Ovary (tissue), 9 donors: ENCODE data around the gene GAS5. TPM values are rescaled to one million over a fixed set of nuclear protein-coding genes. Genes with fewer than 3 reads are reported as not detected.

Experiments used
- DNase-seq, 5 donors: peaks; one replicate each; pipeline ENCODE4 v3.0.0-alpha.2; 2019 to 2020
- H3K27ac ChIP-seq, 2 donors: fragments of 200-600 bp; one replicate each; pipeline versions ENCODE4 v1.5.1 to v1.8.0; 2019 to 2022
- H3K27me3 ChIP-seq: fragments of 200-600 bp; one replicate; pipeline ENCODE4 v1.8.0; 2022
- H3K36me3 ChIP-seq: fragments of 200-600 bp; sonication (generic); one replicate; pipeline ENCODE4 v1.5.1; 2019
- H3K4me1 ChIP-seq: one replicate; pipeline ENCODE4 v1.8.1; 2013; ENCODE audit warnings: mild to moderate bottlenecking, moderate library complexity; ENCODE audit not compliant: insufficient read depth
- H3K4me3 ChIP-seq: fragments of 200-600 bp; sonication (generic); one replicate; pipeline ENCODE4 v1.5.1; 2017
- H3K9me3 ChIP-seq, 2 donors: fragments of 200-600 bp in 1 of 2; sonication (generic) in 1 of 2; one replicate each; pipeline versions ENCODE4 v1.5.1 to v1.8.1; 2013 to 2019; ENCODE audit warnings: mild to moderate bottlenecking in 1 of 2, moderate library complexity in 1 of 2
- EP300 ChIP-seq: sonication (generic); formaldehyde crosslinking; IDR thresholded peaks from one replicate; pipeline ENCODE4 v1.6.1; 2017; ENCODE audit warnings: antibody characterized with exemption
- WGBS, 3 donors: extraction: QIAGEN DNeasy Blood & Tissue Kit in 1 of 3; methylation state at CpG; one replicate each; pipeline versions ENCODE4 v1.1.5 to v1.1.7; 2013 to 2017; 5-methylcytosine and 5-hydroxymethylcytosine counted together
- intact Hi-C, 4 donors: fragments of 100-400 bp; cut with DNase I; formaldehyde crosslinking; loops; one replicate each; pipeline versions ENCODE4 v1.11.0 to v1.15.1; 2022 to 2023
- polyA plus RNA-seq, 2 donors: library from polyadenylated mRNA; stranded (reverse); fragments of 200-250 nt in 1 of 2; fragments of 350-450 nt in 1 of 2; fragmentation: Illumina TruSeq in 1 of 2; extraction: RNeasy Lipid Tissue Mini Kit (QIAGEN cat#74804) in 1 of 2; gene quantifications; one replicate each; pipeline ENCODE4 v1.2.3, GENCODE V29; 2013 to 2014
- total RNA-seq, 7 donors: library from RNA; depleted of rRNA in 2 of 7; stranded (reverse); fragments of >200 nt in 2 of 7; fragmentation: NEBNext Ultra II Directional in 3 of 7; extraction: Animal tissue kit (Norgen Biotek cat#: 25700) in 3 of 7; gene quantifications; one replicate each; pipeline versions ENCODE4 v1.1.0 to v1.2.4, GENCODE V29; 2016 to 2023
- donor health status: DM: no; HTN: no; CAD: no; lungs with moderate emphysema.
- donor health status: DM: no; HTN: no; CAD: no.
- donor health status: Bipolar disorder and iron deficiency.
- donor health status: DM: yes; HTN: yes; CAD: no.
- donor health status: DM: no; HTN: no; CAD: no.
- donor health status: DM: yes; HTN: yes; CAD: no.

The GAS5 gene
- total and polyA plus RNA-seq, 9 donors = 802 to 2,885 (median 1,266) TPM

GRCh38 chr1:173818459-173818858 lies 49.3 kb downstream of the GAS5 start:
- H3K36me3 ChIP-seq = no peaks in the 10 kb centered on the region
- H3K9me3 ChIP-seq = no peaks in the 10 kb centered on the region
- intact Hi-C loops = no loop called here
- H3K27ac ChIP-seq = no peak overlapping the region
- DNase-seq = no peak
- no peak for TF ChIP-seq EP300
- H3K27me3 ChIP-seq = no peaks in the 10 kb centered on the region
- 68 to 90% (median 75%) methylated on average over 1 of the region's 1 CpG for WGBS, 3 donors
- H3K4me1 ChIP-seq = no peaks in the 10 kb centered on the region
- H3K4me3 ChIP-seq = no peak overlapping the region

Other genes with a start within 250 kb of the GAS5 start
- not detected for gene TEX50, start 232.7 kb downstream of the GAS5 start, total RNA-seq
- not detected for gene TEX50, start 232.7 kb downstream of the GAS5 start, polyA plus RNA-seq
- 1 to 10 TPM in 4 of 7 donors, under 1 TPM in 3; 0.30 to 7.1 (median 2.5) TPM for gene ANKRD45, start 198.1 kb downstream of the GAS5 start, total RNA-seq
- gene ANKRD45, start 198.1 kb downstream of the GAS5 start, polyA plus RNA-seq = 1 to 10 TPM in 1 of 2 donors, under 1 TPM in 1; 0.91 to 2.6 TPM
- gene KLHL20, start 153.0 kb downstream of the GAS5 start, total RNA-seq = 10 to 100 TPM; 16.8 to 33.4 (median 23.0) TPM
- gene KLHL20, start 153.0 kb downstream of the GAS5 start, polyA plus RNA-seq = 10 to 100 TPM; 15.6 to 27.7 TPM
- gene DARS2, start 43.3 kb downstream of the GAS5 start, total RNA-seq = 10 to 100 TPM in 2 of 7 donors, 1 to 10 TPM in 5; 7.8 to 11.5 (median 9.1) TPM
- 10 to 100 TPM in 1 of 2 donors, 1 to 10 TPM in 1; 4.3 to 20.5 TPM for gene DARS2, start 43.3 kb downstream of the GAS5 start, polyA plus RNA-seq
- gene CENPL, start 43.1 kb downstream of the GAS5 start, total RNA-seq = 1 to 10 TPM; 1.1 to 5.6 (median 3.1) TPM
- 1 to 10 TPM; 2.4 to 3.9 TPM for gene CENPL, start 43.1 kb downstream of the GAS5 start, polyA plus RNA-seq
- gene ZBTB37, start 391 bp upstream of the GAS5 start, total RNA-seq = 10 to 100 TPM in 5 of 7 donors, 1 to 10 TPM in 2; 6.5 to 20.0 (median 14.9) TPM
- 1 to 10 TPM; 2.3 to 4.4 TPM for gene ZBTB37, start 391 bp upstream of the GAS5 start, polyA plus RNA-seq
- gene SERPINC1, start 49.3 kb upstream of the GAS5 start, total RNA-seq = 1 to 10 TPM in 2 of 7 donors, under 1 TPM in 1, not detected in 4; 0.40 to 1.6 (median 1.1) TPM
- under 1 TPM in 1 of 2 donors, not detected in 1; 0.37 TPM for gene SERPINC1, start 49.3 kb upstream of the GAS5 start, polyA plus RNA-seq
- gene RC3H1, start 154.4 kb upstream of the GAS5 start, total RNA-seq = 10 to 100 TPM; 16.4 to 33.8 (median 31.6) TPM
- gene RC3H1, start 154.4 kb upstream of the GAS5 start, polyA plus RNA-seq = 1 to 10 TPM; 4.6 to 5.9 TPM